Lung microvascular endothelial cell (primary cell): ENCODE results near the gene CREG1. TPM values are rescaled to one million over a fixed set of nuclear protein-coding genes. Genes with fewer than 3 reads are reported as not detected.

ENCODE experiments used
- DNase-seq, 2 donors: peaks; one replicate each; pipeline versions ENCODE4 v3.0.0 to v3.0.0-alpha.2; 2010; ENCODE audit warnings: low read depth in 2 of 2
- total RNA-seq: library from RNA; depleted of rRNA; stranded (reverse); fragments of >200 nt; gene quantifications from 2 replicates; pipeline ENCODE4 v1.2.1, GENCODE V29; 2014

The CREG1 gene
- total RNA-seq, 1 donor from 2014 or later: 76.8 TPM

- DNase-seq: no peak
Observed at GRCh38 chr1:167532964-167533824, 20.4 kb downstream of the CREG1 start.

DNA sequence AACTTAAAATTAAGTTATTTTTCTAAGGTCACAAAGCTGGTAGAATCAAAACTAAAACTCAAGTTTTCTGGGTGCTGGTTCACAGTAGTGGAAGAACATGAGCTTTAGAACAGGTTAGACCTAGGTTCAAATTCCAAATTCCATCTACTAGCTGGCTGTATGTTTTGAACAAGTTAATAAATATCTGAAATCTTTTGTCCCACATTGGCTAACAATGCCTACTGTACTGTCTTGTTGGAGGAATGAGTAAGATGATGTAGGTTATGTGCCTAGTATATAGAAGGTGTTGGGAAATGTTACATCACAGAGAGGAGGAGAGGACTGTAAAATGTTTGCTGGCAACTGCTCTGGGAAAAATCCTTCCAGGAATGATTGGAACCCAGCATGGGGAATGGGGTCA lies 21.2 kb downstream of the CREG1 start:
- DNase-seq: no peak

DNA sequence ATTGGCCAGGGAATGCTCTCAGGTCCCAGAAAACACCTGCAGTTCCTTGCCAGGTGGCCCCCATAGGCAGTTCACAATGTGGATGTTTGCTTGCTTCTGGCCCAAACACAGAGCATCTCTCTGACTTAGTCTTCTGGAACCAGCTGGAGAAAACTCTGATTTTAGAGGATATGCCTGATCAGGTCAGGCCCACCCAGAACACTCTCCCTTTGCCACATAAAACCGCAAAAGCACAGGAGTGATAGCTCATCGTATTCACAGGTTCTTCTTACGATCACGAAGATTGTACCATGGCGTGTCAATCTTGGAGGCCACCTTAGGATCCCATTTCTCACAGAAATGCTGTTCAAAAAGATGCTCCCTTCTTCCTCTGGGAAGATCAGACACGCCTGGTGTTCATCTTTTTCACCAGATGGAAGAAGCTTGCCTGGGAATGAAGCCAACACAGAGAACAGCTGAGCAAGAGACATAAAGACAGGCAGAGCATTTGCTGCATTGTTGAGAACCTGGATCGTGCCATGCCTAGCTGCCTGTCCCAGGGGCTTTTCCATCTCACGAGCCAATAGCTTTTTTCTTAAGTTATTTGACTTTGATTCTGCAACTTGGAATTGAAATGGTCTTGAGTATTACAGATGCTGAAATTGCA lies 23.6 kb downstream of the CREG1 start:
- no peak for DNase-seq

- DNase-seq: no peak
Observed at GRCh38 chr1:167528057-167528728, 25.4 kb downstream of the CREG1 start.

- no peak for DNase-seq
Observed at GRCh38 chr1:167526667-167527383, 26.7 kb downstream of the CREG1 start.

DNA sequence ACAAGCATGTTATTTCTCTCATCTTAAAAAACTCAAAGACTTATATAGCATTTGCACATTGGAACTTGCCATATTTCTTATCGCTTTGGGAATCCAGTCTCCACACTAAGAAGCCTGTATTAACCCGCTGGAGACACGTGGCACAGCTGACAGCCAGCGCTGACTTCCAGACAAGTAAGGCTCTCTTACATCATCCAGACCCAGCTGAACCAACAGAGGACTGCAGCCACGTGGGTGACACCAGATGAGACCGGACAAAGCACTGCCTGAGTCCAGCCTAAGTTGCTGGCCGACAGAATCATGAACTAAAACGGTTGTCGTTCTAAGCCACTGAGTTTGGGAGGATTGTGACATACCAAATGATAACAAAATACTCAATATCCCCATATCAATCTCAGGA lies 28.9 kb downstream of the CREG1 start:
- no peak for DNase-seq

DNA sequence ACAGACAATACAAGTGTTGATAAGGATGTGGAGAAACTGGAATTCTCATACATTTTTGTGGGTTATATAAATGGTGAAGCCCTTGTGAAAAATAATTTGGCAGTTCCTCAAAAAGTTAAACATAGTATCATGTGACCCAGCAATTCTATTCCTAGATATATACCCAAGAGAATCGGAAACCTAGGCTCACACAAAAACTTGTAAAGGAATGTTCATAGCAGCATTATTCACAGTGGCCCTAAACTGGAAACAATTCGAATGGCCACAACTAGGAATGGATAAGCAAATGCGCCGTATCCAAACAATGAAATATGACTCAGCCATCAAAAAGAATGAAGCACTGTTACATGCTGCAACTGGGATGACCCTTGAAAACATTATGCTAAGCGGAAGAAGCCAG lies 31.3 kb downstream of the CREG1 start:
- DNase-seq: no peak

DNA sequence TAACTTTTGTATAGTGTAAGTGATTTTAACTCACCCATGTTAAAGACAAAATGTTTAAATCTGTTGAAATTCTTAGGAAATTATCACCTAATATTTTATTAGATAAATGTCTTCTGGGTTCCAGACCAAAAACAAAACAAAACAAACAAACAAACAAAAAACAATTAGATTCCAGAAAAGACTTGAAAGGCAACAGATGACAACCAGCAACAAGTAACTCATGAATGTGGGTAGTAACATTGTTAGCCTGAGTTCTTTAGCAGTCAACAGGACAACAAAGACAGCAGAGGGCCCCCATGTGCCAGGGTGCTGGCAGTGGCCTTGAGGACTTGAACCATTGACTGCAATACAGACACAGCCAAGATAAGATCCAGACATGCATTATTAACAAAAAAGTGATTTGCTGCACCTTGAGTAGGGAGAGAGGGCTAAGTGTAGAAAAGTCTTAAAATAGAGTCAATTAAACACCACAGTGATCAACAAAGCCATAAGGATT lies 32.8 kb downstream of the CREG1 start:
- DNase-seq: no peak

- DNase-seq: no peak
Observed at GRCh38 chr1:167518331-167518700, 35.2 kb downstream of the CREG1 start, which contains the start of gene CD247. Gene CD247, minus strand, starts transcription at chr1:167518529. Its CDS starts 64 bp downstream, at chr1:167518465.

- no peak for DNase-seq
Observed at GRCh38 chr1:167517535-167518330, 35.8 kb downstream of the CREG1 start.

GRCh38 chr1:167516404-167517388 lies 36.9 kb downstream of the CREG1 start:
- DNase-seq: no peak

DNA sequence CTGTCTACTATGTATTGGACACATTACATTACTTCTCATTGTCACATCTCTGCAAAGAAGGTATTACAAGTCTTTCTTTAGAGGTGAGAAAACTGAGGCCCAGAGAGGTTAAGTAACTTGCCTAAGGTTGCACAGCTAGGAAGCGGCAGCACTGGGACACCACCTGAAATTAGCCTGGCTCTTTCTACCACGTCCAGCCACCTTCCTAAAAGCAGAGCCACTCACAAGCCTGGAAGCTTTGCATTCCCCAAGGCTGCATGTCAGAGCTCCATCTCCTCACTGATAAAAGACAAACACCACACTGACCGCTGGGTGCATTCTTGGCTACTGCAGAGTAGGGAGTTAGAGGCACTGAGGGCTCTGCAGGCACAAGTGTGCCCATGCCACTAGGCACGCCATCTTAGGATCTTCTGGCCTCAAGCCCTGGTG lies 37.7 kb downstream of the CREG1 start:
- DNase-seq: no peak

- DNase-seq: no peak
Observed at GRCh38 chr1:167515461-167515860, 38.1 kb downstream of the CREG1 start.

DNA sequence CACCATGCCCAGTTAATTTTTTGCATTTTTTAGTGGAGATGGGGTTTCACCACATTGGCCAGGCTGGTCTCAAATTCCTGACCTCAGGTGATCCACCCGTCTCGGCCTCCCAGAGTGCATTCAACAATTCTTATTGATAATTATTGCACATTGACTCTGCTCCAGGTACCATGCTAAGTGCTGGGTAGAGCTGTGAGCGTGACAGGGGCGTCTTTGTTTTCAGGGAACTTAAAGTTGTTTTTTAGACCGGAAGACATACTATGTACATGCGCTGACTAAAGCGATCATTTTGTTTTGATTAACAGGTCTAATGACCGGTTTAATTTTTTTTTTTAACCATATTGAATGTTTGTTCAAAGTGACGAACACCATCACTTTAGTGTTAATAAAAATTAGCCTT lies 39.3 kb downstream of the CREG1 start:
- DNase-seq: no peak

DNA sequence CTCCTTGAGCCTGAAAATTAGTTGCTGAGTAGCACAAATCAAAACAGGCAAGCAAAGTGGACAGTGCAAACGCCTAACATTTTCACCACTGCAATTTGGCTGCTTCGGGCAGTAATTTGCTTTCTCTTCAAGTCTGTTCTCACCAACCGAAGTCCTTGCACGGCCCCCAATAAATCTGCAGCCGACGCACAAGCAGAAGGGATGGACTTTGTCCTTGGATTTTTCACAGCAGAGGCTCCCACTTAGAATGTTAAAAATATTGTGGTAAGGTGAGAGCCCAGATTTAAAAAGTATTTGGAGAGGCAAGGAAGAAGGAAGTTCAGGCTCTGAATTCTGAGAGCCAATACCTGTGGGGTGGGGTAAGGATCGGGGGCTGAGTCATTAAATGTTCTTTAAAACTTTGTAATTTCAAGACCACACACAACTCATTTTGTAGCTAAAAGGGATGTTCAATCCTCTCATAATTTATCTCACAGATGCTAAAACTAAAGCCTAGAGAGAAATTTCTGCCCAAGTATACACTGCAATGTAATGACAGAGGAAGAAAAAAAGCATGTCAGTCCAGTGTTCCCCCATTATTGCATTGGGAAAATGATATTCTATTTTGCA lies 41.4 kb downstream of the CREG1 start:
- DNase-seq: no peak

GRCh38 chr1:167511374-167511986 lies 42.1 kb downstream of the CREG1 start:
- DNase-seq: no peak

DNA sequence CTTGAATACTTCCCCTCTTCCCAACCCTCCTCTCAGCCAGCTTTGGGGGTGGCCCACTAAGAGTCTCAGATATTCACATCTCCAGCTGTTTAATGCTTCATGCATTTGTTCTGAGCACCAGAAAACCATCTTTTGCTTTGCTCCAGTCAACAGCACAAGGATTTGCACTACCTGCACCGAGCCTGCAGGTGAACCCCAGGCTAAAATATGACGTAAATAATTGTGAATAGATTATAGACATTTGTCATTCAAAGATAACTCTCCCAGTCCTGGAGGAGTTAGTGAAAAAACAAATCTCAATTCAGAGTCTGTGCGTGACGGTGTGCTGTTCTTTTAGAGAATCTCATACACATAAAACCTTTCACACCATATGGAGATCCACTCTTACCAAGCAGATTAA lies 42.7 kb downstream of the CREG1 start:
- no peak for DNase-seq

DNA sequence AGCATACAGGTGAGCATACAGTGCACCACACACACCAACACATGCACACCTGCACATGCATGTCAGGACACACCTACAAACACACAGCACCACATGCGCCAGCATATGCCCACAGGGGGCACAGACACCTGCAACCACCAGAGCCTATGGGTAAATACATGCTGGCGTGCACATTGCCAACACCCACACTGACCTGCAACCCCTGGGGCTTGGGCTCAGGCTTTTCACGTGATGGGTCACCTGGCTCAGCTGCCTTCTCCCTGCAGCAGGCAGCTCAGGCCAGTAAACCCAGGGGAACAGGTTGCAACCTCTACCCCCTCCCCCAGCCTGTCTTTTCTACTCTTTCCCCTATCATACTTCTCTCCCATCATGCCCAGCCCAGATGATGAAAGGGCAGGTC lies 43.3 kb downstream of the CREG1 start:
- DNase-seq: no peak

DNA sequence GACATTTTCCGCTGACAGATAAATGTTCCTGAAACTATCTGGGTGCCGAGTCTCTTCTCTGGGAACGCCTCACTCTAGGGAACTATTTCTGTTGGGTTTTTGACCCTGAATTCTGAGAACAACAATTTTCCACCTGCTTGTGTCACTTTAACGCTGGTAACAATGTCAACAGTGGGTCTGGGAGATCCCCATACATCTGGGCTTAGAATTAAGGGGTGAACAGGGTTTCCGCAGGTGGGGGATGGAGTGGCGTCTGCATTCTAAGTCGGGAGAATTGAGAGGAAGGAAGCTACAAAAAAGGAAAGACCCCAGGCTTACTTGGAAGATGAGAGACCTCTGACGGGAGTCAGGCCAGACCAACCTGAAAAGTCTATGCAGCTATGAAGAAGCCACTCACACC lies 44.0 kb downstream of the CREG1 start:
- DNase-seq: no peak
